ENCODE data around the gene LAS1L.
"Not testable (repeated sequence)": the region's sequence is repeated elsewhere in the genome, so short reads cannot be mapped to it uniquely, and the experiment has no call there.

Gene LAS1L

GRCh38 chrX:65574356-65574755, 39.8 kb upstream of the LAS1L start:
- Histone ChIP-seq H2AFZ (ENCODE audit: low read length) (no peak overlapping the region), H3F3A (ENCODE audit: low read depth) (no peaks in the 10 kb centered on the region), H3K9me2 (replicated peaks; ENCODE audit: low read depth, low read length) (no peaks in the 10 kb centered on the region), H3K4me1 (ENCODE audit: insufficient read depth, low read length, poor library complexity, severe bottlenecking) (no peaks in the 10 kb centered on the region), H3K4me3 (ENCODE audit: low read length, poor library complexity, severe bottlenecking) (no peak overlapping the region), H3K36me3 (ENCODE audit: insufficient read depth, low read length) (no peaks in the 10 kb centered on the region), H3K9me3 (ENCODE audit: insufficient read depth, low read depth, low read length) (no peaks in the 10 kb centered on the region), H3K27me3 (ENCODE audit: insufficient read depth, low read length, poor library complexity, severe bottlenecking) (no peaks in the 10 kb centered on the region), H4K20me1 (ENCODE audit: insufficient read depth, low read length, poor library complexity, severe bottlenecking) (no peaks in the 10 kb centered on the region), H3K9ac (ENCODE audit: low read depth, low read length, poor library complexity, severe bottlenecking) (no peak overlapping the region), H3K79me2 (ENCODE audit: insufficient read depth, low read length) (no peaks in the 10 kb centered on the region), H3K4me2 (ENCODE audit: low read depth, low read length, poor library complexity, severe bottlenecking) (no peak overlapping the region)
- TF ChIP-seq EZH2phosphoT487 (IDR thresholded peaks at IDR 0.05; ENCODE audit: borderline replicate concordance) (no peak), CTCF (conservative IDR thresholded peaks at IDR 0.05; ENCODE audit: low read length) (no peak)

GRCh38 chrX:65572971-65573370, 38.4 kb upstream of the LAS1L start:
- no peaks in the 10 kb centered on the region for H3F3A ChIP-seq (ENCODE audit: low read depth)
- H3K4me3 ChIP-seq (ENCODE audit: low read length, poor library complexity, severe bottlenecking): no peak overlapping the region
- TF ChIP-seq CTCF (conservative IDR thresholded peaks at IDR 0.05; ENCODE audit: low read length) (no peak), EZH2phosphoT487 (IDR thresholded peaks at IDR 0.05; ENCODE audit: borderline replicate concordance) (no peak)

GRCh38 chrX:65562850-65563249, 28.3 kb upstream of the LAS1L start:
- not testable (repeated sequence) for H3K9me3 ChIP-seq (ENCODE audit: insufficient read depth, low read depth, low read length); H3K79me2 ChIP-seq (ENCODE audit: insufficient read depth, low read length); H3K4me3 ChIP-seq (ENCODE audit: low read length, poor library complexity, severe bottlenecking); H3K36me3 ChIP-seq (ENCODE audit: insufficient read depth, low read length); H3K4me2 ChIP-seq (ENCODE audit: low read depth, low read length, poor library complexity, severe bottlenecking); H2AFZ ChIP-seq (ENCODE audit: low read length); H3K9me2 ChIP-seq (replicated peaks; ENCODE audit: low read depth, low read length); H3K4me1 ChIP-seq (ENCODE audit: insufficient read depth, low read length, poor library complexity, severe bottlenecking); H3K9ac ChIP-seq (ENCODE audit: low read depth, low read length, poor library complexity, severe bottlenecking); H3K27me3 ChIP-seq (ENCODE audit: insufficient read depth, low read length, poor library complexity, severe bottlenecking); H3F3A ChIP-seq (ENCODE audit: low read depth); H4K20me1 ChIP-seq (ENCODE audit: insufficient read depth, low read length, poor library complexity, severe bottlenecking)

More at GRCh38 chrX:65572971-65573370, 38.4 kb upstream of the LAS1L start:
- Histone ChIP-seq H3K9ac (ENCODE audit: low read depth, low read length, poor library complexity, severe bottlenecking) (no peak overlapping the region), H3K4me2 (ENCODE audit: low read depth, low read length, poor library complexity, severe bottlenecking) (no peak overlapping the region), H3K79me2 (ENCODE audit: insufficient read depth, low read length) (no peaks in the 10 kb centered on the region), H3K9me3 (ENCODE audit: insufficient read depth, low read depth, low read length) (no peaks in the 10 kb centered on the region), H3K9me2 (replicated peaks; ENCODE audit: low read depth, low read length) (no peaks in the 10 kb centered on the region), H3K4me1 (ENCODE audit: insufficient read depth, low read length, poor library complexity, severe bottlenecking) (no peaks in the 10 kb centered on the region), H2AFZ (ENCODE audit: low read length) (no peak overlapping the region), H3K36me3 (ENCODE audit: insufficient read depth, low read length) (no peaks in the 10 kb centered on the region), H3K27me3 (ENCODE audit: insufficient read depth, low read length, poor library complexity, severe bottlenecking) (no peaks in the 10 kb centered on the region), H4K20me1 (ENCODE audit: insufficient read depth, low read length, poor library complexity, severe bottlenecking) (no peaks in the 10 kb centered on the region)

- H3K9me3 ChIP-seq (ENCODE audit: insufficient read depth, low read depth, low read length): no peaks in the 10 kb centered on the region
- no peak overlapping the region for H3K4me2 ChIP-seq (ENCODE audit: low read depth, low read length, poor library complexity, severe bottlenecking)
- H3F3A ChIP-seq (ENCODE audit: low read depth): no peaks in the 10 kb centered on the region
- no peaks in the 10 kb centered on the region for H4K20me1 ChIP-seq (ENCODE audit: insufficient read depth, low read length, poor library complexity, severe bottlenecking)
- no peak overlapping the region for H3K4me3 ChIP-seq (ENCODE audit: low read length, poor library complexity, severe bottlenecking)
- no peaks in the 10 kb centered on the region for H3K79me2 ChIP-seq (ENCODE audit: insufficient read depth, low read length)
- TF ChIP-seq EZH2phosphoT487 (IDR thresholded peaks at IDR 0.05; ENCODE audit: borderline replicate concordance) (no peak), CTCF (conservative IDR thresholded peaks at IDR 0.05; ENCODE audit: low read length) (no peak)
- H3K4me1 ChIP-seq (ENCODE audit: insufficient read depth, low read length, poor library complexity, severe bottlenecking): no peaks in the 10 kb centered on the region
- H2AFZ ChIP-seq (ENCODE audit: low read length): no peak overlapping the region
- H3K36me3 ChIP-seq (ENCODE audit: insufficient read depth, low read length): no peaks in the 10 kb centered on the region
- H3K27me3 ChIP-seq (ENCODE audit: insufficient read depth, low read length, poor library complexity, severe bottlenecking): no peaks in the 10 kb centered on the region
- no peaks in the 10 kb centered on the region for H3K9me2 ChIP-seq (replicated peaks; ENCODE audit: low read depth, low read length)
- H3K9ac ChIP-seq (ENCODE audit: low read depth, low read length, poor library complexity, severe bottlenecking): no peak overlapping the region
Observed at GRCh38 chrX:65551489-65552339, 17.1 kb upstream of the LAS1L start.

Data from Loucy (cell line).